GM18873 (cell line): ENCODE results near the gene MAMLD1.

Experiments used
- ATAC-seq: cut with Tn5 transposase; IDR thresholded peaks from one replicate; pipeline ENCODE4 v1.9.1; 2021; ENCODE audit warnings: mild to moderate bottlenecking, moderate library complexity, moderate number of reproducible peaks; ENCODE audit not compliant: unreplicated experiment, low FRiP score

Gene MAMLD1

DNA sequence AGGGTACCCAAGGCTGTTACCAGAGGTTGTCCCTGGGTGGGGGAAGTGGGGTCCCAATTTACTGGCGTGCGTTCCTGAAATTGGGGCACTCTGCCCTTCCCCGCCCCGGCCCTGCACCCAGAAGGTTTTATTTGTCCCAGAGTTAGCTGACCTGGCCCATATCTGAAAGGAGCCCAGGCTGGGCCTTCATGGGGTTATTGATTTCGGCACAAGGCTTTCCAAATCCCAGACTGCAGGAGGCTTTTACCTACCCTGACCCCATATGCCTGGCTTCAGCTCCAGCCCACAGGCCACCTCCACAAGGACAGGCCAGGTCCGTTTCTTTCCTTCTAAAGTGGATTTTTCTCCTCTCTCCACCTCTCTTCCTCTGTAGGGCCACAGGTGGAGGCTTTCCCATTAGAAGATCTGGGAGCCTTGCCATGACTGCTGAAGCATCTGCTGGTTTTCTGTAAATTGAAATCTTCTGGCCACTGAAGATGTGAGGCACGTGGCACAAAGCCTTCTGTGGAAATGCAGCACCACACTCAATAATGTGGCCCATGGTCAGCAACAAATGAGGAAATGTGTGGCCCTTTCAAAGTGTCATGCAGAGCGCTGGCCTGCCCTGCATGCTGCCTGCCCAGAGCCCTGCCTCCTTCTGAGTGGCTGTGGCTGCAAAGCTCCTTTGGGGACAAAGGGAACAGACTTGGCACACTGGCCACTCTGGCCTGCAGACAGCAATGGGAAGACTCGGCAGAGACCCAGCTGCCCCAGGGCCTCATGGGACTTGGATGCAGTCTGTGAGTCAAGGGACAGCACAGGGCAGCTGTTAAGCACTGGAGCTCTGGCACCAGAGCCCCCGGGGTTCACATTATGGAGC is 162.2 kb downstream of the MAMLD1 start:
- no peak for ATAC-seq

DNA sequence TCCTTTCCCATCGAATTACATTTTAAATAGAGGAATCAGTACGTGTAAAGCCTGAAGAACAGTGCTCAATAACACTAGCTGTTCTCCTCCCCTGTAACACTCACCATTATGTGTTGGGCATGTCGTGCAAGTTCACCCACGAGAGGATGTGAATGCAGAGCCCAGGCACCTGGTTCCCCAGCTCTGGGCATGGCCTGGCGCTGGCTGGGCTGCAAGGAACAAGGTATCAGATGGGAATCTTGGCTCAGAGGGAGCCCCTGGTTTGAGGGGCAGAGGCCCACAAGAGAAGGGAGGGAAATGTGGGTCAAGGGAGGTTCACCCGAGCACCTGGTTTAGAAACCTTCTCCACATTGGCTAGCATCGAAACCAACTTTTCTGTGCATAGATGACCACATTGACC is 163.6 kb downstream of the MAMLD1 start:
- ATAC-seq = no peak

DNA sequence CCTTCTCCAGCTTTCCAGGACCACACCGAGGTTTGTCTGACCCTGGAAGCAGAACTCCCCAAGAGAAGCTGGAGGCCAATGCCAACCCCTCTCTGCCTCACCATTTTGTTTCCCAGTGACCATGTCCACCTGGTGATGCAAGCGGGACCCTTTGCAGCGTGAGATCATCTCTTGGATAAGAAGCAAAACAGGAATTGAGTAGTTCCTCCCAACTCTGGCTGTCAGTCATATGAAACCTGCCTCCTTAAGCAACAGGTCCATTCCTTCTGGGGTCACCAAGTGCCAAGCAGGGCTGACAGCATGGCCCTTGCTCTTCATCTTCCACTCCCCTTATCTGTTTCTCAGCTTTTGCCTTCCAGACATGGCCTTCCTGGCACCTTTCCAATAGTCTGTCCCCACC is 164.0 kb downstream of the MAMLD1 start:
- ATAC-seq = no peak

DNA sequence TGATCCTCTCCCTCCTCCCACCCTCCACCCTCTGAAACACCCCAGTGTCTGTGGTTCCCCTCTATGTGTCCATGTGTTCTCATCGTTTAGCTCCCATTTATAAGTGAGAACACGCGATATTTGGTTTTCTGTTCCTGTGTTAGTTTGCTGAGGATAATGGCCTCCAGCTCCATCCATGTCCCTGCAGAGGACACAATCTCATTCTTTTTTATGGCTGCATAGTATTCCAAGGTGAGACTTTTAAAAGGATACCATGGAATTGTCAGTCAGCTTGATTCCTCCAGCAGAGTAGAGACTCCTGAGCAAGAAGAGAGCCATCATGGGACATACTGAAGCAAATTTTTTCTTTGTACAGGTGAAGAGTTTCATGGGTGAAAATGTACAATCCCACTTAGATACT is 166.5 kb downstream of the MAMLD1 start:
- ATAC-seq = no peak

DNA sequence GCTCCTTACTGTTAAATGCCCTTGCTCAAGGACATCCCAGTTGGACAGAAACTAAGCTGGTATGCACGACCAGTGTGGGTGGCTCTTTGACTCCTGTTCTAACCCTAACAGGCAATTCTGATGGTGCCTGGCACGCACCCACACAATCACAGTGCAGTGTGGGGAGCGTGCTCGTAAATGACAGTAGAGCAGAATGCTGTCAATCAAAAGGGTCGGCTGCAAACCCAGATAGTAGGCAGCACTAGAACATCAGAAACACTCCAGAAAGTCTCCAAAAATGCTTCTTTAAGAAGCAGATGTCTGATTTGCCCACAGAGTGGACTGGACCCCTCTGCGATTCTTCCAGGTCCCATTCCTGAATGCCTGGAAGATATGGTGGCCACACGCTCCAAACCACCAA is 167.7 kb downstream of the MAMLD1 start:
- no peak for ATAC-seq

DNA sequence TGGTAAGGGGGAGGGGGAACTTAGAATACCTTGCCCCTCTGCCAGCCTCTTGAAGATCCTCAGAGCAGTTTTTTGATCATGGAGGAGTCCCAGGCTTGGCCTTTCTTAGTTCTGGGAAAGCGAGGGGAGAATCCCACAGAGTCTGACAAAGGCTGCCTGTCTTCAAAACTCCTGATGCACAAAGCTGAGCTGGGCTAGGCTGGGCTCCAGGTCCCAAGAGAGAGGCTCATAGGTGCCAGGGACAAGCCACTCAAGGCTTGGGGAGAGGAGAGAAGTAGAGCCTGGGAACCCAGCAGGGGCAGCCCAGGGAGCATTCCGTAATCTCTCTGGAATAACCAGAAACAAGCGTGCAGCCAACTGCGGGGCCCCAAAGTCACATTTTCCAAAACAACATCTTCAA is 168.3 kb downstream of the MAMLD1 start:
- no peak for ATAC-seq

DNA sequence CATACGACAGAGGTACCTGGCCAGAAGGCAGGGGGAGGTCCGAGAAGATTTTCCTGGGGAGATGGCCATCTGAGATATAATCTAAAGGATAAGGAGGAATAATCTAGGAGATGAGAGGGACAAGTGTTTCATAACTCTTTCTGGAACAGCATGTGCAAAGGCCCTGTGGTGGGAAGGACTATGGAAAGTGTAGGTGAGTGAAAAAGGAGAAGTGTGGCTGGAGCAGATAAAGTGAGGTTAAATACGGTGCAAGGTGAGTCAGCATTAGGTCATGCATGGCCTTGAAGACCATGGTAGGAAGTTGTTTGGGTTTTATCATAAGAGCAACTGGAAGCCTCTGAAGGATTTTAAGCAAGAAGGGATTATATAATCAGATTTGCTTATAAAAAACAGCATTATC is 170.7 kb downstream of the MAMLD1 start:
- ATAC-seq = no peak

DNA sequence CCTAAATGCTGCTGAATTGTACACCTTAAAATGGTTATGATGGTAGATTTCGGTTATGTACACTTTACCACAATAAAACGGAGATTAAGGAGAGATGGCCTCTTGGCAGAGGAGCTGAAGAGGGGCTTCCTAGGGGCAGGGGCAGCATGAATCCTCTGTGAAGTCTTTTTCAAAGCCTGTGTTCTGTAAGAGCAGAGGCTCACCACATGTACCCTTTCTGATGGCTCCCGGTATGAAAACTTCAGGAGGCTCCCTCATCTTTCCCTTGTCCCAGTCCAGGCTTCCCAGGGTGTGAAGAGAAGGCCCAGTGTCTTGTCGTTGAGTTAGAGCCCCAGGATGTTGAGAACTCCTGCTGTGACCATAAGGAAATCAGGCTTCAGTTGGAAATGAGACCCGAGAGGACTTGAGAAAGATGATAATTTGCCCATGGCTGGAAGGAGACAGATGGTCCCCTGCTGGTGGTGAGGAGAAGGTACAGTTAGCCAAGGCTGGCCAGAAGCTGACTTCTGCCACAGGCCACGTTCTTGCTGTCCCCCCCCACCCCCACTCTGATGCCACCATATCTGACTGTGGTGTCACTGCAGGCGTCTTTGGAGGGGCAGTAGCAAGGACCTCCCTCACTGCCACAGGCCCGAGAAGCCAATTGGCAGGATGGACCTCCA is 173.5 kb downstream of the MAMLD1 start:
- ATAC-seq = no peak

DNA sequence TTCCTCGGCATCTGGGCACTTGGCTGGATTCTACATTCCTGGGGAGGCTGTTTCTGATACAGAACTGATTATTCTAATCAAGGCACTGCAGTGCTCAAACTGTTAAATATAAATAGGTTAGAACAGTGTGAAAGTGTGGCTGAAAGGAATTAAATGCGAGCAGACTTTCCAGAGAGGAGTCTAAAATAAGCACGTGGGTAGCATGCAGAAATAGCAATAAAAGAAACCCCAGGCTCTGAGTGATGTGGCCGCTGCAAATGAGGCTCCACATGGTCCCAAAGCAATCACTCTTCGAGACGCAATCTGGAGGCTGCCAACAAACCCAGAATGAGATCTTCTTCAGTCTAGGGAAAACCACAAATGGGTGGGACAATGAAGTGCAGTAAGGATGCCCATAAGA is 174.7 kb downstream of the MAMLD1 start:
- ATAC-seq = no peak

DNA sequence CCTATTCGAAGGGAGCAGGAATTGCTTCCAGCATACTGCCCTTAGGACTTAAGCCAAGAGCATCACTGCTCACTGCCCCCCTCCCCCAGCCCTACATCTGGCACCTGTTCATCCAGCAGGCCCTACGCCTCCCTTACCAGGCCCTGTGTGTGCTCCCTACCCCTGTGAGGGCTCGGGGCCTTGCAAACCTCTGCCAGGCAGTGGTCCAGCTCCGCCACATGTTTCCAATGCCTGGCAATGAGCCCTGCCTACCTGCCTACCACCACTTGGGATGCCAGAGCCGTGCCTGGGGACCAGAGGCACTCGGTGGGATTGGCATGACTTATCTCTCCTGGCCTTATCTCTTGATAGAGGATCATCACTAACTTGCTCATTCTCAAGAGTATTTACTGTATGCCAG is 177.8 kb downstream of the MAMLD1 start:
- ATAC-seq = no peak

DNA sequence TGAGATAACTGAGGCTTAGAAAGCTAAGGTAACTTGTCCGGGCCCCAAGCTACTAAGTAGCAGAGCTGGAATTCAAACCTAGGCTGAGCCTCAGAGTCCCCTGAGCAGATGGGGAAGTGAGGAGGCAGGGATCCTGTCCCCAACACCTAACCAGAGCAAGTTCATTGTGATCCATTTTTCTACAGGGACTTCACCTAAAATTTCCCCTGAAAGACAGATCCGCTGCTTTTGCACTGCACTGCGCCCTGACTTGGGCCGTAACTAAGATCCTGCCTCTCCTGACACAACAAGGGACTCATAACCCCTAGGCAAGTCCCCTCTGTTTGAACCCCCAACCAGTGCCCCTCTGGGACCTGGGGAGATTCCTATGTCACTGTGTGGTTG is 179.7 kb downstream of the MAMLD1 start:
- ATAC-seq = peak; percentile 32

DNA sequence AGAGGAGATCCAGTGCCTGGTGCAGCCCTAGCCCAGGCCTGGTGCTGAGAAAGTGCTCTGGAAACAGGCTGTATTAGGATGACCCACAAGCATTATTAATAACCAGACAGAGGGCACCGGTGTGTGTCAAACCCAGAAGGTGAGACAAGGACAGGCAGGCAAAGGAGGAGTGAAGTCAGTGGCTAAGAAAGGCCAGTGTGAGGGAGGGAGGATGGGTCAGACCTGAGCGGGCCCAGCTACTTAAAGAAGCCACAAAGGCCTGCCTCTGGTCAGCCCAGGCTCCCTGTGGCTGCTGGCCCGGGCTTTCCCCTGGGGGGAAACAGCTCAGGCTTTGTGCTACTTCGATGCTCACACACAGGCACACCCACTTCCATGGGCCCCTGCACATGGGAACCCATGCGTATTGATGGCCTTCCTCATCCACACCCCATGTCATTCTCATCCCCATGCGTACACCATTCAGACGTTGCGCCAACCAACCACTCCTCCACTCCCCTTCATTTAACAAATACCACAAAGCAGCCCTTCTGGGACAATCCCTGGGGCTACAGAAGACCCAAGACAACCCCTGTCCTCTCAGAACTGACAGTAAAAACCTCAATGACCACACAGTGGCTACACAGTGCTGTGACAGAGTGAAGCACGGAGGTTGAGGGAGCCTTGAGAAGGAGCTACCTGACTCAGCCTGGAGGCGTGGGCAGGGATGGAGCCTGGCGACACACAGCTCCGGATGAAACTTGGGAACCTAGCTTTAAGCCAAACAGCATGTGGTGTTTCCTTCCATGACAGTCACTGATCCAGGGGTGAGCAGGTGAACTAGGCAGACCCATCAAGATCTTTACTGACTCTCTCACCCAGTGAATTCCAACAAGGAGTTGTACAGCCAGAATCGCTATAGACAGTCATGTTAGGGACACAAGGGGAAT is 180.4 kb downstream of the MAMLD1 start:
- peak; percentile 65 for ATAC-seq

DNA sequence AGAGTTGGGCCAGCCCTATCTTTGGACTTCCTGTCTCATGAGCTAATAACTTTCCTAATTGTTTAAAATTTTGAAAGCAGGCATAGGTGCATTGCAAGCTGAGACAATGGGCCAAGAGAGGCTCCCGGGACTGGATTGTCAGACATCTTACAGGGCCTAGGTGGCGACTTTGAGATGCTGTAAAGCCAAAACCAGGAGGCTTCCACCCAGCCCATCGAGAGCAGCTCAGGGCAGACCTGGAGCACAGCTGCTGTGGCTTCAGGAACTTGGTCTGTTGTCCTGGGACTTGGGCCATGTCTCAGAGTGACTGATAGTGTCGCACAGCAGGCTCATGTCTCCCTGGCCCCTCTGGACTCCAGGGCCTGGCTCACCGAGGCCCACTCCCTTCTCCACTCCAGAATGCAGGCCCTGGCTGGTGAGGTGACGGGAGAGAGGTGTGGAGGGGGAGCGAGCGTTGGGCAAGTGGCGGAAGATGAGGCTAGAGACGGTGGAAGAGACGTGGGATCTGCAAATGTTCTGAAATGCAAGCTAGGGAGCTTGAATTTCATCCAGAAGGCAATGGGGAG is 181.2 kb downstream of the MAMLD1 start:
- no peak for ATAC-seq

DNA sequence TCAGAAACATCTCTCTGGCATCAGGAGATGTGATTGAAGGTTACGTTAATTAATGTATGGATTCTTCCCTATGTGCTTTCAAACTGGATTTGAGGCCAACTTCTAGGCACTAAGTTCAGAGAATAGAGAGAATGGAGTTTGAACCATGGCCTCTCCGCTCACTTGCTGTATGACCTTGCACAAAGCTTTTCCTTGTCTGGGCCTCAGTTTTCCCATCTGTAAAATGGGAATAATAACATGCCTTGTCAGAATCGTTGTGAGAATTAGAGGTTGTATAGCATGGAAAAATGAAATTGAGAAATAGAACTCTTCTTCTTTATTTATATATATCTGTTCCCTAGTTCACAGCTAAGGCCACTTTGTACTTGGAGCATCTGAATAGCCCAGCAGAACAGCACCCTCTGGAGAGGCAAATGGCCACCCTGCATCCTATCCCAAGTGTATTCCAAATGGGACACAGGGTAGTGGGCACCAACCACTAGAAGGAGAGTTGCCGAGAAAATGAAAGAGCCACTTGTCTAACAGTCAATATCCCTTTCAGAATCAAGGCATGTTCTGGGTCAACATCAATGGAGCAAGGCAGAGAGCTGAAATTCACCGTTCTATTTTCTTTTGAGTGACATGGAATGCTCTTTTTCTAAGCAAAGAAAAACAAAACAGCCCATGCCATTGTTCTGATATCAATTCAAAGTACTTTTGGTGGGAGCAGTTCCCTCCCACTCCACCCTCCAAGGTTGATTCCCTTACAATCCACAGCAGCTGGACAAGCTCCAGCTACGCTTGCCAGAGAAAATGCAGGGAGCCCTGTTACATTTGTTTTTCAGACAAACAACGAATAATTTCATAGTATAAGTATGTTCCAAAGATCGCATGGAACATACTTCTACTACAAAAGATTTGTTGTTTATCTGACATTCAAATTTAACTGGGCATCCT is 182.0 kb downstream of the MAMLD1 start:
- no peak for ATAC-seq

DNA sequence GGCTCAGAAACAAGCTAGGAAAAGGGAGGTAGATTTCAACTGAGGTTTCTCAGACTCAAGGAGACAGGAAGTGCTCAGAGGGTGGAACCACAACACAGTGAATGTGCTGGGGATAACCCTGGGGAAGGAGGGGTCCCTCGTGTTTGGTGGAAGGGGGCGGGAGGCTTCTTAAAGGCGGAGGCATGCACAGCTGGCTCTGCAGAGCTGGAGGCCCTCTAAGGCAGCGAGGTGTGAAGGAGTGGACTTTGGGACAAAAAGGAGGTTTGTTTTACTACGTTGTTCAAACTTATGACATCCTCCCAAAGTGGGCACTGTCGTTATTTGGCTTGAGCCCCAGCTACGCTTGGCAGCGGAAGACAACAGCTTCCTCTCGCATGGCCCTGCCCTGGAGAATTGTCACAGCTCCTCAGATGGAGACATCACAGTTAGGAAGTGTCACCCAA is 183.6 kb downstream of the MAMLD1 start:
- no peak for ATAC-seq

DNA sequence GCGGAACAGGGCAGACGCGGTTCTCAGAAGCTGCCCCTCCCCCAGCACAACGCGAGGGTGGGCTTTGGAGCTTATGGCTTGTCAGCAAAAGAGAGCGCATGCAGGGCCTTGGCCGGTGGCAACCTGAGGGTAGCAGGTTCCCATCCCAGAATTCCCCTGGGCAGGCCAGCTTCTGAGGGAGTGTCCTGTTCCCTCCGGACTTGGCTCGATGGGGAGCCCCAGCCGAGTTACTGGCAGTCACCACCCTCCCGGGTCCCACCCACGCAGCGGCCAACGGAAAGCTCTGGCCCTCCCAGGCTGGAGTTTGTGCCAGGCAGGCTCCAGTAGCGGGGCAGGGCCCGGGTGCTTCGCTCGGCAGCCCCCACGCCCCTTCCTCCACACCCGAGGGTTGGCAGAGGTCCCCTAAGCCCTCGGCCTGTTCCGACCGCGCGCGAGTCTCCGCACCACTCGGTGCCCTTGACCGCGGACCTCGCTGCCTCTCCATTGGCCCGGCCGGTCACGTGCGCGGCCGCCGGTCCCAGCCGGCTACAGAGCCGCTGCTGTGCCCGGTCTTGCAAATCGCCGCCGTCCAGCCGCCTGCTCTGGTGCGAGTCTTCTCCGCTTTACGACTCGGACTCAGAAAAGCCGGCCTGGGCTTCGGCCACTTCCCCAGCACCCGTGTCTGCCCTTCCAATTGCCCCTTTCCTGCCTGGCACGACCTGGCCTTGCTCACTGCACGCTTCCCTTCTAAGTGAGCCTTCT is 184.4 kb downstream of the MAMLD1 start:
- ATAC-seq = no peak

DNA sequence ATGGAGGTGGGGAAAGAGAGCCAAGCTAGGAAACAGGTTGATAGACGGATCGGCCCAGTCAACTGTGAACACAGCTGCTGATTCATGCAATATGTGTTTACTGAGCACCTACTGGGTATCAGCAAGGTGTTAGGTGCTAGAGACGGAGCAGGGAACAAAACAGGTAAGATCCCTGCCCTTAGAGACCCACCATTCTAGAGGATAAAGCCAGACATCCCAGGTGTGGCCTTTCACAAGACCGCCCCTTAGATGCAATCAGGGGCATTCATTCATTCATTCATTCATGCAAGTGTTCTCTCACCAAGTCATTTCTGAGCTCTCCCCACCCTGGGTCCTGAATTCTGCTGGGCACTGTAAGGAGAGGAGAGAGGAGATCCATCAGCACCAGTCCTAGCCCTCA is 185.1 kb downstream of the MAMLD1 start:
- no peak for ATAC-seq

DNA sequence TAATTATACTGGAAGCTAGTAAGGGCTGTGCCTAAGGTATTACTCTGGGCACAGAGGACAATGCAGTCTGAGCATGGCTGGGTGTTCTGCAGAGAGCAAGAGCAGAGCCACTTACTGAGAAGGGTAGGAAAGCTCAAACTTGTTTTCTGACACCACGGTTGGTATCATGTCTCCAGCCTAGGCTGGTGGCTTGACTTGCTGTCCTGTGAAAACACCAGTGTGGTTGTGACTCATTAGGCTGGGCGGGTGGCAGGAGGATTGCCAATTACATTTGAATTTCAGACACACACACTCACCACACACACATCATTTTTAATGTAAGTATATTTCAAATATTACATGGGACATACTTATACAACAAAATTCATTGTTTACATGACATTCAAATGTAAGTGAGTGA is 185.6 kb downstream of the MAMLD1 start:
- ATAC-seq = no peak

DNA sequence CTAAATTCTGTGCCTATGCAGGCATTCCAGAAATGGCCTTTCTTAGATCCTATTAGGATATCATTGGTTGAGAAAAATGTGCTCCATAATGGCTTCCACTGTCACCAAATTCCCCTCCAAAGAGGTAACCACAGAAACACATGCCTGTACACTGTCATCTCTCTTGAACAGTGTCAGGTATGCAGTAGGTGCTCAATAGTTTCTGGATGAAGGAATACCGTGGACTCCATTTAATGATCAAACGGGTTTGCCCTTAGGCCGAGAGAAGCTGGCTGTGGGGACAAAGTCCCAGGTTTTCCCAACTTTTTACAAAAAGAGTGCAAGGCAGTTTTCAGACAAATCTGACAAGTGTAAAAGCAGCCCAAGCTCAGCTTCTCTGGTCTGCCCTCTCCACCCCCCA is 188.8 kb downstream of the MAMLD1 start:
- no peak for ATAC-seq
